Heart left ventricle (tissue), 16 donors: Measurements from ENCODE around the gene WDR86. TPM values are rescaled to one million over a fixed set of nuclear protein-coding genes. Genes with fewer than 3 reads are reported as not detected.
A peak's percentile ranks its signal among the peaks of the same experiment; 100 is the strongest.

Source experiments
- ATAC-seq, 4 donors: fragments of 200-7000 bp; cut with Tn5 transposase; one replicate each; pipeline ENCODE4 v1.9.1; 2020 to 2022; ENCODE audit warnings: moderate library complexity in 4 of 4, mild to moderate bottlenecking in 3 of 4, moderate number of reproducible peaks in 1 of 4
- DNase-seq, 5 donors: peaks; one replicate each; pipeline ENCODE4 v3.0.0-alpha.2; 2020
- H3K27ac ChIP-seq, 12 donors: fragments of 200-600 bp; sonication (generic) in 4 of 12; one replicate each; pipeline versions ENCODE4 v1.5.0 to v1.8.0; 2016 to 2022; ENCODE audit warnings: mild to moderate bottlenecking in 2 of 12
- H3K27me3 ChIP-seq, 9 donors: fragments of 200-600 bp; sonication (generic) in 2 of 9; one replicate each; pipeline versions ENCODE4 v1.5.1 to v1.8.0; 2016 to 2022; ENCODE audit warnings: mild to moderate bottlenecking in 3 of 9
- H3K36me3 ChIP-seq, 9 donors: fragments of 200-600 bp; sonication (generic) in 2 of 9; one replicate each; pipeline versions ENCODE4 v1.5.0 to v1.8.0; 2018 to 2022; ENCODE audit warnings: mild to moderate bottlenecking in 2 of 9
- H3K4me1 ChIP-seq, 12 donors: fragments of 200-600 bp; sonication (generic) in 4 of 12; one replicate each; pipeline versions ENCODE4 v1.5.0 to v1.8.0; 2016 to 2022; ENCODE audit warnings: mild to moderate bottlenecking in 3 of 12
- H3K4me3 ChIP-seq, 12 donors: fragments of 200-600 bp; sonication (generic) in 4 of 12; one replicate each; pipeline versions ENCODE4 v1.5.0 to v1.8.0; 2017 to 2022; ENCODE audit warnings: mild to moderate bottlenecking in 9 of 12, moderate library complexity in 4 of 12
- H3K9me3 ChIP-seq, 12 donors: fragments of 200-600 bp; sonication (generic) in 4 of 12; one replicate each; pipeline versions ENCODE4 v1.5.0 to v1.8.0; 2016 to 2022; ENCODE audit warnings: mild to moderate bottlenecking in 1 of 12
- POLR2A ChIP-seq, 2 donors: fragments of 450-650 bp; IDR thresholded peaks; one replicate each; pipeline ENCODE4 v1.6.1; 2017; ENCODE audit warnings: antibody characterized with exemption in 2 of 2, mild to moderate bottlenecking in 2 of 2, moderate library complexity in 2 of 2
- WGBS, 4 donors: extraction: QIAGEN DNeasy Blood & Tissue Kit in 2 of 4; methylation state at CpG; one replicate each; pipeline versions ENCODE4 v1.1.5 to v1.1.7; 2013 to 2018; 5-methylcytosine and 5-hydroxymethylcytosine counted together
- intact Hi-C, 10 donors: fragments of 100-400 bp; cut with DNase I; formaldehyde crosslinking; loops; one replicate each; pipeline versions ENCODE4 v1.11.1 to v1.14.2; 2022
- polyA plus RNA-seq, 2 donors: library from polyadenylated mRNA; stranded (reverse); fragments of 200-250 nt; gene quantifications; one replicate each; pipeline ENCODE4 v1.2.3, GENCODE V29; 2013
- total RNA-seq, 9 donors: library from RNA; depleted of rRNA in 2 of 9; stranded (reverse); fragments of >200 nt in 2 of 9; fragmentation: NEBNext Ultra II Directional in 3 of 9; extraction: Animal tissue kit (Norgen Biotek cat#: 25700) in 3 of 9; gene quantifications; one replicate each; pipeline versions ENCODE4 v1.1.0 to v1.2.4, GENCODE V29; 2016 to 2023
- TF ChIP-seq, protein P1 (sequence below), 12 donors: fragments of 200-600 bp; sonication (generic) in 4 of 12; IDR thresholded peaks; one replicate each; pipeline versions ENCODE4 v1.5.0 to v1.8.0; 2018 to 2022; ENCODE audit warnings: antibody characterized with exemption in 12 of 12, mild to moderate bottlenecking in 5 of 12
- donor health status: ischemic (EF 13 %, LVEDD 7.1; RV severe dilation, severe dysfunction).
- donor health status: healthy with polysubstance abuse.
- donor health status: DM: no; HTN: yes; CAD: no.
- donor health status: DM: no; HTN: no; CAD: no.
- donor health status: ischemic (EF 25% LVEDD 6.9; RV normal size, moderate dysfunction).
- donor health status: ischemic (EF 25% LVEDD 5.7; RV mildly dilated, moderate dysfunction).
- donor health status: healthy.
- donor health status: DM: yes; HTN: yes; CAD: no.
- donor health status: ischemic (EF 35%, LVEDD 5.7; RV mildly dilated, moderate dysfunction).
- donor health status: nonischemic (EF 11% LVEDD 7.7; RV severe dilation, severe dysfunction).
- donor health status: DM: yes; HTN: yes; CAD: no.
- donor health status: PGD.
- donor health status: ischemic (EF 29% LVEDD 5.4; RV normal size, mild dysfunction).
- donor health status: nonischemic (EF 23%, LVEDD 6.1; RV moderate dilation, normal function).

WDR86 gene
- total and polyA plus RNA-seq, 11 donors, result 0.37 to 1.7 (median 0.52) TPM; not detected in 5

DNA sequence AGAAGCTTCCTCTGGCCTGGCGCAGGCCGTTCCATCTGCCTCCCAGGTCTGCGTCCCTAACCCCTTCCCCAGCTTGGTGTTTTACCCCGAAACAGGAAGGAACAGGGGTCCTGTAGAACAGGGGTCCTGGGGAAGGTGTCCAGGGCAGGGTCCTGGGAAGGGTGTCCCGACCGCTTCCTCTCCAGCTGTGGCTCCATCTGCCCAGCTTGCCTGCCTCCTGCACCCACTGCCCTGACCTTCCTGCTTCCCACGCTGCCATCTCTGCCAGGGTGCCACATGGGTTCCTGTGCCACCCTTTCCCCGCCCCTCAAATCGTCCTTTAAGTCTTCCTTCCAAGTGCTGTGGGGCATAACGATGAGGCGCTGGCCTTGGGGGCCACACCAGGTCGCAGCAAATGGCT is 32.4 kb downstream of the WDR86 start:
- no peak overlapping the region for H3K27ac ChIP-seq
- no peaks in the 10 kb centered on the region for H3K9me3 ChIP-seq
- peaks cover 4 to 18% (median 12%) of the 10 kb centered on the region in 9 donors for H3K27me3 ChIP-seq
- intact Hi-C loops, result loop anchor here in 1 of 10 donors (10.0 kb wide), 1 partner anchor 377 kb away; no protein-coding TSS in a partner anchor
- peak in 1 of 5 donors; percentile 46 for DNase-seq
- H3K4me3 ChIP-seq, result no peak overlapping the region
- peaks cover 0 to 66% (median 56%) of the 10 kb centered on the region in 9 donors for H3K36me3 ChIP-seq
- no peak for ATAC-seq
- H3K4me1 ChIP-seq, result peaks cover 0 to 21% (median 13%) of the 10 kb centered on the region in 12 donors
- WGBS, 4 donors, result 87 to 96% (median 91%) methylated on average over 12 of the region's 12 CpGs
- no peak for TF ChIP-seq POLR2A (IDR thresholded peaks at IDR 0.05)
- TF ChIP-seq, protein P1, sequence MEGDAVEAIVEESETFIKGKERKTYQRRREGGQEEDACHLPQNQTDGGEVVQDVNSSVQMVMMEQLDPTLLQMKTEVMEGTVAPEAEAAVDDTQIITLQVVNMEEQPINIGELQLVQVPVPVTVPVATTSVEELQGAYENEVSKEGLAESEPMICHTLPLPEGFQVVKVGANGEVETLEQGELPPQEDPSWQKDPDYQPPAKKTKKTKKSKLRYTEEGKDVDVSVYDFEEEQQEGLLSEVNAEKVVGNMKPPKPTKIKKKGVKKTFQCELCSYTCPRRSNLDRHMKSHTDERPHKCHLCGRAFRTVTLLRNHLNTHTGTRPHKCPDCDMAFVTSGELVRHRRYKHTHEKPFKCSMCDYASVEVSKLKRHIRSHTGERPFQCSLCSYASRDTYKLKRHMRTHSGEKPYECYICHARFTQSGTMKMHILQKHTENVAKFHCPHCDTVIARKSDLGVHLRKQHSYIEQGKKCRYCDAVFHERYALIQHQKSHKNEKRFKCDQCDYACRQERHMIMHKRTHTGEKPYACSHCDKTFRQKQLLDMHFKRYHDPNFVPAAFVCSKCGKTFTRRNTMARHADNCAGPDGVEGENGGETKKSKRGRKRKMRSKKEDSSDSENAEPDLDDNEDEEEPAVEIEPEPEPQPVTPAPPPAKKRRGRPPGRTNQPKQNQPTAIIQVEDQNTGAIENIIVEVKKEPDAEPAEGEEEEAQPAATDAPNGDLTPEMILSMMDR (IDR thresholded peaks at IDR 0.05), result no peak

- no peak for TF ChIP-seq POLR2A (IDR thresholded peaks at IDR 0.05)
- TF ChIP-seq, protein P1 (IDR thresholded peaks at IDR 0.05), result no peak
- Histone ChIP-seq H3K4me3 (no peak overlapping the region), H3K27ac (no peak overlapping the region), H3K36me3 (peaks cover 0 to 76% (median 62%) of the 10 kb centered on the region in 9 donors), H3K4me1 (peaks cover 0 to 11% (median 4%) of the 10 kb centered on the region in 12 donors), H3K9me3 (no peaks in the 10 kb centered on the region), H3K27me3 (peaks cover 0 to 7% (median 1%) of the 10 kb centered on the region in 9 donors)
- no peak for ATAC-seq
- 95 to 97% (median 95%) methylated on average over 30 to 33 of the region's 33 CpGs for WGBS, 4 donors
- intact Hi-C loops, result loop anchor here in 1 of 10 donors (10.0 kb wide), 1 partner anchor 378 kb away; no protein-coding TSS in a partner anchor
- DNase-seq, result peak in 1 of 5 donors; percentile 51
Observed at GRCh38 chr7:151376218-151376902, 33.5 kb downstream of the WDR86 start.

DNA sequence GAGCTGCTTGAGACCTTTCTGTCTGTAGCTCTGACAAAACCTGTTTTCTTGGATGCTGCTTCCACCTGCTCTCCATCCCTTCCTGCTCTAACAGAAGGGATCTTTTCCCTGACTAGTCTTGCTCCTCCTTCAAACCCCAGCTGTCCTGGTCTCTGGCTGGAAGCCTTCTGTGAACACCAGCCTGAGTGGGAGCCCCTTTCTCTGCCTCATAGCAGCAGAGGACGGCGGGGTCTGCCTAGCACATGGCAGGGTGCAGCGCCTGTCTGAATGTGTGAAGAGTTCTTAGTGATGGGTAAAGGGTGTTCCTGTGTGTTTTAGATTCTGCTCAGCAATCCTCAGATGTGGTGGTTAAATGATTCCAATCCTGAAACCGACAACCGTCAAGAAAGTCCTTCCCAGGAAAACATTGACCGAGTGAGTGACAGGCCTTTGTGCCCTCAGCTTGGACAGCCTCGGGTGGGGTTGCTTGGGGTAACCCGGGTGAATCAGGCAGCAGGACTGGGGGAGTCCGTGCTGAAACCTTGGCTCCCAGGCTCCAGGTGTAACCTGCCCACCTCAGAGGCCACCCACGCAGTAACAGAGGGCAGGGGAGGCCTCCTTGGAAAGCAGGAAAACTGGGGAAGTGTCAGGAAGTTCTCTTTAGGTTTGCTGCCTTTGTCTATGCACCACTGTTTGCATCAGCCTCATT is 34.2 kb downstream of the WDR86 start:
- DNase-seq, result peak in 1 of 5 donors; percentile 33
- ATAC-seq, result no peak
- 83 to 93% (median 90%) methylated on average over 10 of the region's 10 CpGs for WGBS, 4 donors
- Histone ChIP-seq H3K27ac (no peak overlapping the region), H3K36me3 (peaks cover 0 to 83% (median 68%) of the 10 kb centered on the region in 9 donors), H3K4me3 (no peak overlapping the region), H3K27me3 (peaks cover 0 to 3% (median 0%) of the 10 kb centered on the region in 9 donors), H3K9me3 (no peaks in the 10 kb centered on the region), H3K4me1 (peaks cover 0 to 4% (median 0%) of the 10 kb centered on the region in 12 donors)
- intact Hi-C loops, result loop anchor here in 1 of 10 donors (10.0 kb wide), 1 partner anchor 379 kb away; no protein-coding TSS in a partner anchor
- no peak for TF ChIP-seq POLR2A (IDR thresholded peaks at IDR 0.05)
- TF ChIP-seq, protein P1 (IDR thresholded peaks at IDR 0.05), result no peak

DNA sequence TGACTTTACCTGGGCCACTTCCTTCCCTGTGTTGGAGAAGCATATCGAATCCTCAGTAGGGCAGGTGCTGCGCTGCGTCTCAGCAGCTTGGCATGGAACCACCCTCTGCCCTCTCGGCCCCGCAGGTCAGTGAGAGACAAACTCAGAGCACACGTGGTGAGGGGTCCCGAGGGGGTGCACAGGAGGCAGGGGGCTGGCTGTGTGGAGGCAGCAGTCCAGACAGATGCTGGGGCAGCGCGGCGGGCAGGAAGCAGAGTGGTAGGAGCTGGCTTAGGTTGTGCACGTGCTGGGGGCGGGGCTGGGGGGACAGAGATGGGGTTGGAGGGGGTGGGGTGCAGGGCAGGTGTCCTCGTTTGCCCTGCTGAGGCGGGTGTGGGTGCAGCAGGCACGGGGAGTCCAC is 35.1 kb downstream of the WDR86 start:
- Histone ChIP-seq H3K27ac (no peak overlapping the region), H3K27me3 (no peaks in the 10 kb centered on the region), H3K4me1 (no peaks in the 10 kb centered on the region), H3K4me3 (no peak overlapping the region), H3K9me3 (no peaks in the 10 kb centered on the region), H3K36me3 (peaks cover 0 to 90% (median 77%) of the 10 kb centered on the region in 9 donors)
- no peak for TF ChIP-seq POLR2A (IDR thresholded peaks at IDR 0.05)
- TF ChIP-seq, protein P1 (IDR thresholded peaks at IDR 0.05), result no peak
- ATAC-seq (no peak), DNase-seq (peak in 1 of 5 donors; percentile 47)
- 82 to 87% (median 85%) methylated on average over 12 to 15 of the region's 15 CpGs for WGBS, 4 donors
- intact Hi-C loops, result loop anchor here in 2 of 10 donors (5.0 to 10.0 kb wide), 2 partner anchors 380 to 388 kb away; no protein-coding TSS in a partner anchor
